Prostate gland (tissue), 2 donors: ENCODE measurements around the gene ZNF341.

Experiments used
- POLR2A ChIP-seq: fragments of 450-650 bp; IDR thresholded peaks from one replicate; pipeline ENCODE4 v1.6.1; 2016; ENCODE audit warnings: antibody characterized with exemption, mild to moderate bottlenecking
- POLR2AphosphoS5 ChIP-seq: sonication (generic); formaldehyde crosslinking; IDR thresholded peaks from one replicate; pipeline ENCODE4 v1.6.1; 2017; ENCODE audit warnings: antibody characterized with exemption
- TF ChIP-seq, protein P1 (sequence below), 4 experiments: fragments of 200-600 bp in 2 of 4; fragments of 450-650 bp in 2 of 4; sonication (generic) in 2 of 4; IDR thresholded peaks; 1 replicate in 3 of 4; 2 replicates in 1 of 4; pipeline ENCODE4 v1.5.1; 2016 to 2019; ENCODE audit warnings: antibody characterized with exemption in 4 of 4, mild to moderate bottlenecking in 2 of 4, moderate library complexity in 2 of 4

- TF ChIP-seq, protein P1, sequence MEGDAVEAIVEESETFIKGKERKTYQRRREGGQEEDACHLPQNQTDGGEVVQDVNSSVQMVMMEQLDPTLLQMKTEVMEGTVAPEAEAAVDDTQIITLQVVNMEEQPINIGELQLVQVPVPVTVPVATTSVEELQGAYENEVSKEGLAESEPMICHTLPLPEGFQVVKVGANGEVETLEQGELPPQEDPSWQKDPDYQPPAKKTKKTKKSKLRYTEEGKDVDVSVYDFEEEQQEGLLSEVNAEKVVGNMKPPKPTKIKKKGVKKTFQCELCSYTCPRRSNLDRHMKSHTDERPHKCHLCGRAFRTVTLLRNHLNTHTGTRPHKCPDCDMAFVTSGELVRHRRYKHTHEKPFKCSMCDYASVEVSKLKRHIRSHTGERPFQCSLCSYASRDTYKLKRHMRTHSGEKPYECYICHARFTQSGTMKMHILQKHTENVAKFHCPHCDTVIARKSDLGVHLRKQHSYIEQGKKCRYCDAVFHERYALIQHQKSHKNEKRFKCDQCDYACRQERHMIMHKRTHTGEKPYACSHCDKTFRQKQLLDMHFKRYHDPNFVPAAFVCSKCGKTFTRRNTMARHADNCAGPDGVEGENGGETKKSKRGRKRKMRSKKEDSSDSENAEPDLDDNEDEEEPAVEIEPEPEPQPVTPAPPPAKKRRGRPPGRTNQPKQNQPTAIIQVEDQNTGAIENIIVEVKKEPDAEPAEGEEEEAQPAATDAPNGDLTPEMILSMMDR (IDR thresholded peaks at IDR 0.05) = no peak
- no peak for TF ChIP-seq POLR2A
- TF ChIP-seq POLR2AphosphoS5 = no peak
Measured at GRCh38 chr20:33751775-33752174, 20.0 kb downstream of the ZNF341 start.
